H1 (cell line): ENCODE data around the gene LRRC25. TPM values are rescaled to one million over a fixed set of nuclear protein-coding genes. Genes with fewer than 3 reads are reported as not detected.

Experiments used
- CTCF ChIA-PET: fragments of 300-600 bp; sonication (Branson Sonifier 250); formaldehyde crosslinking; loops from one replicate; lab custom pipeline; 2021; ENCODE audit not compliant: partially characterized antibody; lab: Charles Lee
- POLR2A ChIA-PET: fragments of 300-600 bp; sonication (Branson Sonifier 250); formaldehyde crosslinking; loops from one replicate; lab custom pipeline; 2021; ENCODE audit warnings: inconsistent platforms; ENCODE audit not compliant: partially characterized antibody; lab: Charles Lee
- DNase-seq, 2 experiments: peaks; one replicate each; pipeline versions ENCODE4 v3.0.0 to v3.0.0-alpha.2; 2010 to 2022; ENCODE audit warnings: low spot score in 2 of 2, low read depth in 1 of 2, mixed read lengths in 1 of 2
- FAIRE-seq: peaks from 2 replicates; lab custom pipeline; 2011; peaks lifted over from hg19 to GRCh38; lab: Jason Lieb, UNC
- H2AFZ ChIP-seq: 2 replicates; pipeline ENCODE4 v1.8.1; 2012; ENCODE audit warnings: low read length, inconsistent platforms
- H2AK5ac ChIP-seq: 2 replicates; pipeline ENCODE4 v1.6.1; 2013; ENCODE audit warnings: low read depth, low read length
- H2BK120ac ChIP-seq: replicated peaks from 2 replicates; pipeline ENCODE3; 2013; ENCODE audit warnings: low read depth, low read length, inconsistent platforms
- H2BK12ac ChIP-seq: 2 replicates; pipeline ENCODE4 v1.6.1; 2013; ENCODE audit warnings: low read depth, low read length
- H2BK15ac ChIP-seq: 2 replicates; pipeline ENCODE4 v1.6.1; 2013; ENCODE audit warnings: low read length
- H2BK20ac ChIP-seq: 2 replicates; pipeline ENCODE4 v1.6.1; 2013; ENCODE audit warnings: low read length
- H2BK5ac ChIP-seq: 2 replicates; pipeline ENCODE4 v1.6.1; 2013; ENCODE audit warnings: low read depth, low read length
- H3K14ac ChIP-seq: 2 replicates; pipeline ENCODE4 v1.6.1; 2013; ENCODE audit warnings: inconsistent platforms; ENCODE audit not compliant: insufficient read length
- H3K18ac ChIP-seq: 2 replicates; pipeline ENCODE4 v1.6.1; 2013; ENCODE audit warnings: low read length; ENCODE audit errors: extremely low read depth
- H3K23ac ChIP-seq: 2 replicates; pipeline ENCODE4 v1.6.1; 2013; ENCODE audit warnings: inconsistent platforms; ENCODE audit not compliant: insufficient read length
- H3K23me2 ChIP-seq: 2 replicates; pipeline ENCODE4 v1.6.1; 2013; ENCODE audit warnings: low read depth, low read length
- H3K27ac ChIP-seq: 2 replicates; pipeline ENCODE4 v1.6.1; 2011; ENCODE audit warnings: low read depth, low read length, inconsistent platforms
- H3K27me3 ChIP-seq, 4 experiments: replicated peaks in 1 of 4; 1 replicate in 1 of 4; 2 replicates in 3 of 4; pipeline versions ENCODE4 v1.6.1 to v1.8.1; 2011 to 2013; ENCODE audit warnings: low read length in 3 of 4, mild to moderate bottlenecking in 3 of 4, inconsistent platforms in 2 of 4, mixed read lengths in 2 of 4, moderate library complexity in 1 of 4; ENCODE audit not compliant: control insufficient read depth in 3 of 4, insufficient read depth in 3 of 4; ENCODE audit errors: extremely low read depth in 1 of 4
- H3K36me3 ChIP-seq, 4 experiments: 2 replicates each; pipeline versions ENCODE4 v1.6.1 to v1.8.1; 2011 to 2013; ENCODE audit warnings: mild to moderate bottlenecking in 4 of 4, low read length in 3 of 4, moderate library complexity in 2 of 4, control low read depth in 1 of 4, inconsistent platforms in 1 of 4; ENCODE audit not compliant: insufficient read depth in 4 of 4, control insufficient read depth in 2 of 4
- H3K4ac ChIP-seq: replicated peaks from 2 replicates; pipeline ENCODE3; 2013; ENCODE audit warnings: low read length, low read depth, mixed read lengths, inconsistent platforms; ENCODE audit not compliant: insufficient read length
- H3K4me1 ChIP-seq, 4 experiments: replicated peaks in 1 of 4; 1 replicate in 1 of 4; 2 replicates in 3 of 4; pipeline versions ENCODE4 v1.6.1 to v1.8.1; 2011 to 2013; ENCODE audit warnings: low read length in 3 of 4, inconsistent platforms in 2 of 4, mixed read lengths in 1 of 4; ENCODE audit not compliant: insufficient read depth in 4 of 4, control insufficient read depth in 3 of 4
- H3K4me2 ChIP-seq, 2 experiments: 2 replicates each; pipeline versions ENCODE4 v1.6.1 to v1.8.1; 2011 to 2013; ENCODE audit warnings: low read depth in 2 of 2, low read length in 2 of 2, control low read depth in 1 of 2, inconsistent platforms in 1 of 2, mild to moderate bottlenecking in 1 of 2; ENCODE audit not compliant: insufficient read depth in 1 of 2
- H3K4me3 ChIP-seq, 4 experiments: fragments of 200-600, 300-600 bp in 1 of 4; sonication (generic), shearing (Covaris generic), sonication (Bioruptor Twin) in 1 of 4; 2 replicates each; pipeline versions ENCODE4 v1.5.1 to v1.8.1; 2011 to 2016; ENCODE audit warnings: low read length in 4 of 4, low read depth in 3 of 4, control low read depth in 2 of 4, inconsistent platforms in 2 of 4, mild to moderate bottlenecking in 2 of 4, mixed read lengths in 1 of 4, moderate library complexity in 1 of 4; ENCODE audit not compliant: insufficient read depth in 2 of 4; ENCODE audit errors: extremely low read depth in 1 of 4
- H3K56ac ChIP-seq: replicated peaks from 2 replicates; pipeline ENCODE3; 2013; ENCODE audit warnings: low read depth, mild to moderate bottlenecking, mixed read lengths, low read length, inconsistent platforms; ENCODE audit not compliant: insufficient read length
- H3K79me1 ChIP-seq: 2 replicates; pipeline ENCODE4 v1.6.1; 2013; ENCODE audit warnings: low read depth, low read length, control low read depth
- H3K79me2 ChIP-seq, 2 experiments: 2 replicates each; pipeline versions ENCODE4 v1.6.1 to v1.8.1; 2012 to 2013; ENCODE audit warnings: low read length in 2 of 2, mild to moderate bottlenecking in 2 of 2, inconsistent platforms in 1 of 2; ENCODE audit not compliant: insufficient read depth in 2 of 2, control insufficient read depth in 1 of 2
- H3K9ac ChIP-seq, 4 experiments: replicated peaks in 1 of 4; 1 replicate in 1 of 4; 2 replicates in 3 of 4; pipeline versions ENCODE4 v1.6.1 to v1.8.1; 2011 to 2013; ENCODE audit warnings: low read depth in 3 of 4, low read length in 3 of 4, control low read depth in 2 of 4, mild to moderate bottlenecking in 2 of 4, moderate library complexity in 2 of 4, inconsistent platforms in 1 of 4; ENCODE audit errors: extremely low read depth in 1 of 4
- H3K9me3 ChIP-seq, 2 experiments: 2 replicates each; pipeline versions ENCODE4 v1.6.1 to v1.8.1; 2012 to 2013; ENCODE audit warnings: mild to moderate bottlenecking in 2 of 2, moderate library complexity in 2 of 2, control low read depth in 1 of 2, inconsistent platforms in 1 of 2, low read depth in 1 of 2, low read length in 1 of 2, mixed read lengths in 1 of 2; ENCODE audit not compliant: insufficient read depth in 2 of 2
- H4K20me1 ChIP-seq, 2 experiments: replicated peaks in 1 of 2; 2 replicates each; pipeline versions ENCODE3 to v1.8.1; 2011 to 2013; ENCODE audit warnings: inconsistent platforms in 2 of 2, low read length in 2 of 2, mild to moderate bottlenecking in 1 of 2; ENCODE audit not compliant: insufficient read depth in 2 of 2, control insufficient read depth in 1 of 2
- H4K5ac ChIP-seq: 2 replicates; pipeline ENCODE4 v1.6.1; 2013; ENCODE audit warnings: low read length, low read depth, mixed read lengths, inconsistent platforms; ENCODE audit not compliant: insufficient read length
- H4K8ac ChIP-seq: 2 replicates; pipeline ENCODE4 v1.8.0; 2013; ENCODE audit warnings: mild to moderate bottlenecking, moderate library complexity, low read length, inconsistent platforms; ENCODE audit not compliant: insufficient read depth; ENCODE audit errors: extremely low read depth
- H4K91ac ChIP-seq: replicated peaks from 2 replicates; pipeline ENCODE3; 2013; ENCODE audit warnings: low read length, mixed read lengths, inconsistent platforms; ENCODE audit not compliant: insufficient read length
- CBX5 ChIP-seq: fragments of 300-800, 300-1000 bp; sonication (generic); IDR thresholded peaks from 2 replicates; pipeline ENCODE4 v1.7.1; 2016; ENCODE audit warnings: antibody characterized with exemption, low read length, low read depth
- CBX8 ChIP-seq: fragments of 300-800, 300-1000 bp; sonication (generic); IDR thresholded peaks from 2 replicates; pipeline ENCODE4 v1.7.1; 2016; ENCODE audit warnings: low read depth, low read length, borderline replicate concordance
- CHD2 ChIP-seq: IDR thresholded peaks from 2 replicates; pipeline ENCODE4 v1.6.1; 2012; ENCODE audit warnings: low read length, improper control_type of control experiment
- EP300 ChIP-seq, 2 experiments: IDR thresholded peaks; 1 replicate in 1 of 2; 2 replicates in 1 of 2; pipeline ENCODE4 v1.6.1; 2011 to 2012; ENCODE audit warnings: low read depth in 2 of 2, low read length in 2 of 2, mild to moderate bottlenecking in 2 of 2, borderline replicate concordance in 1 of 2, inconsistent platforms in 1 of 2, moderate library complexity in 1 of 2
- HDAC2 ChIP-seq, 2 experiments: fragments of 300-600 bp in 1 of 2; sonication (generic) in 1 of 2; IDR thresholded peaks; 2 replicates each; pipeline ENCODE4 v1.6.1; 2011 to 2012; ENCODE audit warnings: low read depth in 2 of 2, low read length in 2 of 2, mild to moderate bottlenecking in 2 of 2, moderate library complexity in 2 of 2, borderline replicate concordance in 1 of 2, inconsistent platforms in 1 of 2
- KDM1A ChIP-seq: fragments of 200-600, 300-600 bp; sonication (generic); IDR thresholded peaks from 2 replicates; pipeline ENCODE4 v1.7.1; 2016; ENCODE audit warnings: mild to moderate bottlenecking, low read length, borderline replicate concordance
- RXRA ChIP-seq: IDR thresholded peaks from 2 replicates; pipeline ENCODE4 v1.6.1; 2011; ENCODE audit warnings: low read depth, mild to moderate bottlenecking, low read length, moderate library complexity; ENCODE audit not compliant: insufficient read depth
- SP1 ChIP-seq: IDR thresholded peaks from 2 replicates; pipeline ENCODE4 v1.6.1; 2011; ENCODE audit warnings: low read depth, low read length
- TAF1 ChIP-seq: IDR thresholded peaks from 2 replicates; pipeline ENCODE4 v1.6.1; 2011; ENCODE audit warnings: mild to moderate bottlenecking, low read depth, low read length
- USF2 ChIP-seq: IDR thresholded peaks from 2 replicates; pipeline ENCODE4 v1.6.1; 2011; ENCODE audit warnings: low read length, improper control_type of control experiment
- ZNF274 ChIP-seq: IDR thresholded peaks from 2 replicates; pipeline ENCODE4 v1.7.0; 2012; ENCODE audit warnings: low read length, borderline replicate concordance; ENCODE audit errors: extremely low read depth
- WGBS, 2 experiments: shearing (Covaris generic) in 1 of 2; methylation state at CpG; one replicate each; pipeline versions ENCODE4 v1.1.6 to v1.1.7; 2013 to 2015; ENCODE audit warnings: low lambda C conversion rate in 2 of 2, mixed read lengths in 2 of 2, inconsistent platforms in 1 of 2, low coverage in 1 of 2, missing lambda C conversion rate in 1 of 2; ENCODE audit not compliant: insufficient replicate concordance in 2 of 2, insufficient coverage in 1 of 2, insufficient read length in 1 of 2; ENCODE audit errors: extremely low coverage in 1 of 2, missing lambda C conversion rate in 1 of 2; 5-methylcytosine and 5-hydroxymethylcytosine counted together
- polyA plus RNA-seq, 7 experiments: library from polyadenylated mRNA; depleted of rRNA in 3 of 7; stranded (reverse) in 5 of 7; unstranded in 2 of 7; fragments of >200 nt in 5 of 7; fragments of 200-250 nt in 2 of 7; gene quantifications; 1 replicate in 5 of 7; 2 replicates in 1 of 7; 4 replicates in 1 of 7; pipeline versions ENCODE4 v1.2.1 to v1.2.3, GENCODE V29; 2011 to 2013; ENCODE audit warnings: missing spikeins in 2 of 7, mixed read lengths in 2 of 7
- total RNA-seq: library from RNA; stranded (reverse); fragmentation: NEBNext Ultra II Directional; extraction: Animal tissue kit (Norgen Biotek cat#: 25700); gene quantifications from 2 replicates; pipeline ENCODE4 v1.2.1, GENCODE V29; 2021

LRRC25 gene
- total and polyA plus RNA-seq, 2 of the 8 experiments (the other 6 are each of a cell fraction or from before 2014, with no cell fraction given): 0.20 to 0.41 TPM

DNA sequence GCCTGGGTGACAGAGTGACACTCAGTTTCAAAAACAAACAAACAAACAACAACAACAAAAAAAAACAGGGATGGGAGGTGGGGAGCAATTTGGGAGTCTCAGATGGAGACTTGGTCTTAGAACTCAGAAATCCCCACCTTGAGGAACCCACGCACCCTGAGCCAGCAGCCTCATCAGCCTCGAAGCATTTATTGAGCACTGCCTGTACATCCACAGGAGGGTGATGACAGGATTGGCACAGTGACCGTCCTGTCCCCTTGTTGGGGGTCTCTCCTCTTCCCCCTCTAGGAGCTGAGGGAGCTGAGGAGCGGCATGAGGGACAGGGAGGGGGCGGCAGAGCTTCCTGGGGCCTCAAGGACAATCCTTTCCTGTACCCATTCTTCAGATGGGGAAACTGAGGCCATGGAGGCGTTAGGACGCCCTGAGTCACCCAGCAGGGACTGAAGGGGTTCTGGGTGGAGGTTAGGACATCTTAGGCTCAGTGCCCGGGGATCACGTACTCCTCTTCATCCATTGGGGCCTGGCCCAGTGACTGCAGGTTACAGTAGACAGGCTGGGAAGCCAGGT lies 5.8 kb downstream of the LRRC25 start:
- Histone ChIP-seq H2BK12ac (no peak overlapping the region), H4K5ac (no peak overlapping the region), H4K91ac (no peak overlapping the region), H3K4me2 (no peak overlapping the region), H3K27me3 (peaks cover 0 to 23% (median 14%) of the 10 kb centered on the region in 4 experiments; a peak in 6 of 7 replicates), H2BK120ac (no peak overlapping the region), H3K79me2 (no peaks in the 10 kb centered on the region), H4K20me1 (no peaks in the 10 kb centered on the region), H3K79me1 (no peaks in the 10 kb centered on the region), H2BK5ac (no peak overlapping the region), H3K4ac (no peak overlapping the region), H3K14ac (no peak overlapping the region), H3K23ac (no peak overlapping the region), H2BK20ac (no peak overlapping the region), H3K9me3 (no peaks in the 10 kb centered on the region), H2AK5ac (no peak overlapping the region), H3K9ac (no peak overlapping the region), H3K56ac (no peak overlapping the region), H3K18ac (no peak overlapping the region), H2AFZ (no peak overlapping the region), H3K4me1 (peaks cover 0 to 6% (median 3%) of the 10 kb centered on the region in 4 experiments; a peak in 5 of 7 replicates), H3K4me3 (no peak overlapping the region), H2BK15ac (no peak overlapping the region), H3K27ac (no peak overlapping the region), H3K36me3 (no peaks in the 10 kb centered on the region), H4K8ac (no peak overlapping the region), H3K23me2 (peaks cover 2% of the 10 kb centered on the region; the same call in 1 of the 2 replicates)
- ChIA-PET CTCF (interaction anchor here (0.9 to 10.4 kb wide), 7 partner anchors 10 to 142 kb away, joined by 3 to 177 read pairs (median 49); partner anchors contain the start of genes LRRC25 and SSBP4), POLR2A (interaction anchor here (1.3 to 1.5 kb wide), 3 partner anchors 31 to 198 kb away, joined by 3 to 6 read pairs (median 4); partner anchors contain the start of genes JUND and MPV17L2)
- DNase-seq: no peak
- FAIRE-seq: no peak
- 86% methylated on average over 9 of the region's 9 CpGs; no CpG with 5 or more reads in 1 of the 2 experiments for WGBS, 2 experiments
- TF ChIP-seq KDM1A: no peak
- no peak for TF ChIP-seq EP300 (IDR thresholded peaks at IDR 0.05; ENCODE audit: borderline replicate concordance in 1 of 2, low read depth in 2 of 2, low read length in 2 of 2)
- TF ChIP-seq ZNF274: no peak
- TF ChIP-seq HDAC2 (IDR thresholded peaks at IDR 0.05; ENCODE audit: borderline replicate concordance in 1 of 2, low read depth in 2 of 2, low read length in 2 of 2): no peak
- no peak for TF ChIP-seq RXRA
- TF ChIP-seq CBX8: no peak
- no peak for TF ChIP-seq CHD2
- no peak for TF ChIP-seq USF2
- TF ChIP-seq CBX5: no peak
- no peak for TF ChIP-seq TAF1
- TF ChIP-seq SP1: no peak
